Activated T-cell treated with anti-CD3 and anti-CD28 coated beads for 1 hour (primary cell): ENCODE data around the gene TMEM231.
"Not testable (repeated sequence)": the region's sequence is repeated elsewhere in the genome, so short reads cannot be mapped to it uniquely, and the experiment has no call there.

Experiments
- DNase-seq: peaks from one replicate; pipeline ENCODE4 v3.0.0-alpha.2; 2020; ENCODE audit warnings: low read depth

Gene TMEM231

GRCh38 chr16:75566758-75567255, 10.8 kb upstream of the TMEM231 start:
- no peak for DNase-seq

DNA sequence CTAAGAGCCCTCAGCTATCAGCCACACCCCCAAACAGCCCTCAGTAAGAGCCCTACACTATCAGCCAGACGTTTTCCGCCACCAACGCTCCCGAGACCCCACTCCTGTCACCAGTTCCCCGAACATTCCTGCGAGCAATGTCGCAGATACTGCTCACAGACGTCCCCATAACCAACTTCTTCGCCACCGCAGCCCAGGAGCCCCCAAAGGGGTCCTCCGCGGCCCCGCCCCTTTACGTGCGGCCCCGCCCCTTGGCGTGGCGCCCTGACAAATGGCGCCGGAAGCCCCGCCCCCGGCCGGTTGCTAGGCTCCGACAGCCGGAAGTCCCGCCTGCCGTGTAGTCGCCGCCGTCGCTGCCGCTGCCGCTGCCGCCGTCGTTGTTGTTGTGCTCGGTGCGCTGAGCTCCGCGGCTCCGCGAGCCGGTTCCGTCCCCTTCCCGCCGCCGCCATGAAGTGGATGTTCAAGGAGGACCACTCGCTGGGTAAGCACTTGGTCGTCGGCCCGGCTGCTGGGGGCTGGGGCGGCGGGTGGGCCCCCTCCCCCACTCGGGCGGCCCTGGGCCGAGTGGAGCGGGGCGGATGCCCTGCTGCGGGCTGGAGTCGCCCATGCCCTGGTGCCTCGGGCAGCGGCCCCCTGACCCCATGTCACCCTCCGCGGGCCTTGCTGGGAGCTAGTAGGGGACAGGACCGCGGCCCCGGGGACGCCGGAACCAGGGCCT, 10.1 kb upstream of the TMEM231 start, which contains the start of gene GABARAPL2:
TSS of gene GABARAPL2 (plus strand) at position 340 of the 718 bp plus-strand sequence. CDS start at position 448, 108 bp downstream.
- DNase-seq = peak; percentile 89

DNA sequence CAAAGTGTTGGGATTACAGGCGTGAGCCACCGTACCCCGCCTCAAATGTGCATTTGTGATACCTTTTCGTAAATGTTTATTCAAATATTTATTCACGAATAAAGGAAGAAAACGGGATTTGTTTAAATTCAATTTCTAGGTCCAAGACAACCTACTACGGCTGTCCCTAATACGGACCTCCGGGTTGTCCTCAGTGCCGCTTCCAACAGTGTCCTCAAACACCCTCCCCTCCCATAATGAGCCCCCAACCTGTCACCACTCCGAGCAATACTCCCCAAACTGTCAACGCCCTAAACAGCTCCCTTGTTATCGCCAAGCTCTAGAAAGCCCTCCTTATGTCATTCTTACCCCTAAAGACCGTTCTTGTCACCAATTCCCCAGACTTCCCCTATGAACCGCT, 9.6 kb upstream of the TMEM231 start:
- DNase-seq = no peak

GRCh38 chr16:75559564-75560372, 3.7 kb upstream of the TMEM231 start:
- no peak for DNase-seq

- no peak for DNase-seq
These were observed 2.9 kb upstream of the TMEM231 start for GRCh38 chr16:75558846-75559401.

GRCh38 chr16:75556431-75556950, 439 bp upstream of the TMEM231 start:
- DNase-seq = no peak

- no peak for DNase-seq
These were observed 792 bp downstream of the TMEM231 start for GRCh38 chr16:75555213-75555706.

DNA sequence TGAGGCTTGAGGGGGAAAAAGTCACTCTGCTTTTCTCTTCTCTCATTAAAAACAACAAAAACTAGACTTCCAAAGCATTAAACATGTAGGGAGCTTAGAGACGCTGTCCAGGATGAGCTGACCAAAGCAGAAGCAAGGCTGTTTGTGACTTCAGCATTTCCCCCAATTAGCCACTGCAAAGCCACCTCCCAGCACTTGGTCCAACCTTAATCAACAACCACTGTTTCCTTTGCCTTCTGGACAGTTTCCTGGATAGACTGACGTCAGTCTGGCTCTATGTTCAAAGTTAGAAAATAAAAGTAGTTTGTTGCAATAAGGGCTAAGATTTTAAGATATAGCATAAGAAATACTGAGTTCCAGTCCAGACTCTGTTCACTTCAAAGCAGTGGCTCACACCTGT, 3.1 kb downstream of the TMEM231 start:
- DNase-seq = no peak

GRCh38 chr16:75550211-75550662, 5.8 kb downstream of the TMEM231 start:
- no peak for DNase-seq

GRCh38 chr16:75548456-75548855, 7.6 kb downstream of the TMEM231 start:
- DNase-seq = not testable (repeated sequence)

DNA sequence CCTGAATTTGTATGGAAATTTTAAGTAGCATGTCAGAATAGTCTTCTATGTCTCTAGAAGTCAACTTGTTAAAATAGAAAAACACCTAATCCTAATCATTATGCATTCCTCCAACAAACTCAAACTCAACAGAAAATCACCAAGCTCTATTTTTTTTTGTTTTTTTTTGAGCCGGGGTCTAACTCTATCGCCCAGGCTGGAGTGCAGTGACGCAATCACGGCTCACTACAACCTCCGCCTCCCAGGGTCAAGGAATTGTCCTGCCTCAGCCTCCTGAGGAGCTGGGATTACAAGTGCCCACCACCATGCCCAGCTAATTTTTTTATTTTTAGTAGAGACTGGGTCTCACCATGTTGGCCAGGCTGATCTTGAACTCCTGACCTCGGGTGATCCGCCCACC, 9.8 kb downstream of the TMEM231 start:
- DNase-seq = no peak

- not testable (repeated sequence) for DNase-seq
These were observed 10.2 kb downstream of the TMEM231 start for GRCh38 chr16:75545879-75546278.

GRCh38 chr16:75542462-75542861, 13.6 kb downstream of the TMEM231 start:
- DNase-seq = not testable (repeated sequence)

DNA sequence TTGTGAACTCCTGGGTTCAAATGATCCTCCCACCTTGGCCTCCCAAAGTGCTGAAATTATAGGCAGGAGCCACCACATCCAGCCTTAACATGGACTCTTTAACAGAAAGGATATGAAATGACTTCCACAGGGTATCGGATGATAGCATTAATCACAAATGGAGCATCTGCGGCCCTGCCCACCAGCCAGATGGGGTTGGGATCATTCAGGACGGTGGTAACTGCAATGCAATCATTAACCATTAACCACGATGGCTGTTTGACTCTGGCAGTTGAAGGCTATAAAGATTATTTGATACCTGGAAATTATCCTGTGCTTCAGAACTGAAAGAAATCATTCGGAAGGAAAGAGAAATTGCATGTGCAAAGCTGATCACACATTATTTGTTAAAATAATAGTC, 14.8 kb downstream of the TMEM231 start:
- no peak for DNase-seq

GRCh38 chr16:75538882-75539565, 17.0 kb downstream of the TMEM231 start:
- not testable (repeated sequence) for DNase-seq

GRCh38 chr16:75537776-75538175, 18.3 kb downstream of the TMEM231 start:
- DNase-seq = no peak

DNA sequence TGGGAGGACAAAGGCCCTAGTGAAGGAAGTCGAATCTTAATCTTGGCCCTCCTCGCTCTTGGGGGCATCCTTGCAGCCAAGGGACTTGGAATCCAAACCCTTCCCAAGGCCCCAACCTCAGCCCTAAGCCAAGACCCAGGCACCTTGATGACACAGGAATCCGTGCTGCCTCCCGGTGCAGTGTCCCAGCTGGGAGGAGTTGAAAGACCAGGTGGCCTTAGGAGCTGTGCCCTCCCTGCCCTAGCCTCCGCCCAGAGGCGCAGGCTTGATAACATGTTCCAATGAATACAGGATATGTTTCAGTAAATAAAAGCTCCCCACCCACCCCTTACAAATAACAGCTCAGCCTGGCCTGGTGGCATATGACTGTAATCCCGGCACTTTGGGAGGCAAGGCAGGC, 20.2 kb downstream of the TMEM231 start, which contains the start of gene CHST5:
TSS of gene CHST5 (minus strand) at position 208 of the 400 bp plus-strand sequence. CDS start 5,724 bp downstream, outside the sequence.
- no peak for DNase-seq

- no peak for DNase-seq
These were observed 20.7 kb downstream of the TMEM231 start for GRCh38 chr16:75535211-75535843.

DNA sequence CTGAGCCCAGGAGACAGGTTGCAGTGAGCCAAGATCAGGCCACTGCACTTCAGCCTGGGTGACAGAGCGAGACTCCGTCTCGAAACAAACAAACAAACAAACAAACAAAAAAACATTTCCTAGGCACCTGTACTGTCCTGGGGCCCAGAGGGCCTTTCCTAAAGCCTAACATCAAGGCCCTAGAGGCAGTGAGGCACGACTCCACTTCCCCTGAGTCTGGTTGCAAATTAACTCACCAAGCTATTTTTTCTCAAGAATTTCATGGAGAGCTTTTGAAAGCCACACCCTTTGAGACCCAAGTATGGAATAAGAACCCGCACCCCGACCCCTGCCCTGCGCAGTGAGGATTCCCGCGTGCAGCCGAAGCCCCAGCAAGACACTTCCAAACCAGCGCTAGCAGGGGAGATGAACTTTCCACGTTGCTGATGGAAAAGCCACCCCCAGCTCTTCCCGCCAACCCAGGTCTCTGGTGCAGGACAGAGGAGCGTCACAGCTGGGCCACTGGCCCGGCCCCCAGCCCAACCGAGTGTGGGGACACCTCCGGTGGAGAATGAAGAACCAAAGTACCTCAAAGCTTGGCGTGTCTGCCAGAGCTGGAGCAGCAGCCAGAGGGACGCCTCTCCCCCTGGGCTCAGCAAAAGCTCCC, 21.4 kb downstream of the TMEM231 start:
- no peak for DNase-seq

DNA sequence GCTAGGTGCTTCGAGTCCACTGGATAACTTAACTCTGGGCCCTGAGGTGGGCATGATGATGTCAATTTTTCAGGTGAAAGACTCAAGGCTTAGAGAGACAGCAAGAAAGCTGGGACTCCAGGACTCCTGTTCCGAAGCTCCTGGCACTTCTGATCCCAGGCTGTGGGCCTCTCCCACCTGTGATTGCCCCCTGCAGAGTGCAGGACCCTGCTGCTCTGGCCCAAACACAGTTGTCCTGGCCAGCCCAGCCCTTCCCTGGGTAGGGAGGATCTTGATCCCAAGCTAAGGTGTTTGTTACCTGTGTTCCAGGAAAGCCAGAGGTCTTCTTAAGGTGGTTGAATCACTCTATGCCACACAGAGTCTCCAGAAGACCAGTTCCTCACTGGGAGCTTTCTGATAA, 23.3 kb downstream of the TMEM231 start:
- no peak for DNase-seq
